Astrocyte of the spinal cord (primary cell): ENCODE measurements around the gene EPN2.

Experiments
- DNase-seq: peaks from one replicate; pipeline ENCODE4 v3.0.0; 2011; ENCODE audit warnings: low read depth, low spot score
- H3K4me3 ChIP-seq: 2 replicates; pipeline ENCODE4 v1.5.1; 2011; ENCODE audit warnings: low read depth, mild to moderate bottlenecking, low read length, moderate library complexity
- in situ Hi-C: cut with HindIII; loops from 2 replicates; pipeline ENCODE4 v1.10.0; 2017; ENCODE audit warnings: low sequenced_read_pairs
- TF ChIP-seq, protein P1 (sequence below): IDR thresholded peaks from 2 replicates; pipeline ENCODE4 v1.5.1; 2012; ENCODE audit warnings: low read depth, mild to moderate bottlenecking, low read length, inconsistent platforms

EPN2 gene

GRCh38 chr17:19250421-19251173, 13.4 kb downstream of the EPN2 start:
- in situ Hi-C loops, result no loop called here
- DNase-seq, result no peak
- TF ChIP-seq, protein P1, sequence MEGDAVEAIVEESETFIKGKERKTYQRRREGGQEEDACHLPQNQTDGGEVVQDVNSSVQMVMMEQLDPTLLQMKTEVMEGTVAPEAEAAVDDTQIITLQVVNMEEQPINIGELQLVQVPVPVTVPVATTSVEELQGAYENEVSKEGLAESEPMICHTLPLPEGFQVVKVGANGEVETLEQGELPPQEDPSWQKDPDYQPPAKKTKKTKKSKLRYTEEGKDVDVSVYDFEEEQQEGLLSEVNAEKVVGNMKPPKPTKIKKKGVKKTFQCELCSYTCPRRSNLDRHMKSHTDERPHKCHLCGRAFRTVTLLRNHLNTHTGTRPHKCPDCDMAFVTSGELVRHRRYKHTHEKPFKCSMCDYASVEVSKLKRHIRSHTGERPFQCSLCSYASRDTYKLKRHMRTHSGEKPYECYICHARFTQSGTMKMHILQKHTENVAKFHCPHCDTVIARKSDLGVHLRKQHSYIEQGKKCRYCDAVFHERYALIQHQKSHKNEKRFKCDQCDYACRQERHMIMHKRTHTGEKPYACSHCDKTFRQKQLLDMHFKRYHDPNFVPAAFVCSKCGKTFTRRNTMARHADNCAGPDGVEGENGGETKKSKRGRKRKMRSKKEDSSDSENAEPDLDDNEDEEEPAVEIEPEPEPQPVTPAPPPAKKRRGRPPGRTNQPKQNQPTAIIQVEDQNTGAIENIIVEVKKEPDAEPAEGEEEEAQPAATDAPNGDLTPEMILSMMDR, result no peak
- H3K4me3 ChIP-seq, result no peak overlapping the region

DNA sequence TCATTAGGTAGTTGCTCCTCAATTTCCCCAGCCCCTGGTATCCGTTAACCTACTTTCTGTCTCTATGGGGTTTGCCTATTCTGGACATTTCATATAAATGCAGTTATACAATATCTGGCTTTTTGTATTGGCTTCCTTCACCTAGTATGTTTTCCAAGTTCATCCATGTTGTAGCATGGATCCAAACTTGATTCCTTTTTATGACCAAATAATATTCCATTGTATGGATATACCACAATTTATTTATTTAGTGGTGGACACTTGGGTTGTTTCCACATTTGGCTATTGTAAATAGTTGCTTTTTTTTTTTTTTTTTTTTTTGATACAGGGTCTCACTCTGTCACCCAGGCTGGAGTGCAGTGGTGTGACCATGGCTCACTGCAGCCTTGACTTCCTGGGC, 15.9 kb downstream of the EPN2 start:
- TF ChIP-seq, protein P1, result no peak
- no peak for DNase-seq
- in situ Hi-C loops, result no loop called here
- no peak overlapping the region for H3K4me3 ChIP-seq

GRCh38 chr17:19254651-19255050, 17.5 kb downstream of the EPN2 start:
- H3K4me3 ChIP-seq, result no peak overlapping the region
- TF ChIP-seq, protein P1, result no peak
- no peak for DNase-seq
- in situ Hi-C loops, result no loop called here

GRCh38 chr17:19255279-19255678, 18.1 kb downstream of the EPN2 start:
- TF ChIP-seq, protein P1, result no peak
- in situ Hi-C loops, result no loop called here

GRCh38 chr17:19258371-19258770, 21.2 kb downstream of the EPN2 start:
- no peak for DNase-seq
- H3K4me3 ChIP-seq, result no peak overlapping the region
- TF ChIP-seq, protein P1, result no peak
- in situ Hi-C loops, result no loop called here

More at GRCh38 chr17:19255279-19255678, 18.1 kb downstream of the EPN2 start:
- H3K4me3 ChIP-seq, result no peak overlapping the region
- no peak for DNase-seq

GRCh38 chr17:19260958-19261357, 23.8 kb downstream of the EPN2 start:
- no peak overlapping the region for H3K4me3 ChIP-seq
- TF ChIP-seq, protein P1, result peak; percentile 17
- no peak for DNase-seq
- in situ Hi-C loops, result no loop called here

DNA sequence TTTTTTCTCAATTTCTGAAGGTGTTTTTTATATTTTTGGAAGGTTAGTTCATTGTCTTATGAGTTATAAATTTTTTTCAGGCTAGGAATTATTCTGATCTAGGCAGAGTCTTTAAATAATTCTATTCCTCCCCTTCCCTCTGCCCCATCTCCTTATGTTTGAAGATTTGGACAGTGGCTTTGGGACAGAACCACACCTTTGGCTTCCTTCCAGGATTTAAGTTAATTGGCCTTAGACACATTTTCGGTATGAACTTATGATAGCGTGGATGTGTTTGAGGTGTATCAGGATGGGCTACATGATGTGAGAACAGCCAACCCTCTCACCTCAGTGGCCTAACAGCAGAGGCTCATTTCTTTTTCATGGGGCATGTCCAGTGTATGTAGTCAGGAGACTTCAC, 24.3 kb downstream of the EPN2 start:
- no peak for DNase-seq
- in situ Hi-C loops, result no loop called here
- no peak overlapping the region for H3K4me3 ChIP-seq
- TF ChIP-seq, protein P1, result no peak
